Liver (tissue), 3 donors: ENCODE results near the gene TIMM17A.
A peak's percentile ranks its signal among the peaks of the same experiment; 100 is the strongest.

Source experiments
- FOXA2 ChIP-seq: IDR thresholded peaks from 2 replicates; pipeline ENCODE4 v1.6.1; 2016; ENCODE audit warnings: antibody characterized with exemption
- MAX ChIP-seq: IDR thresholded peaks from 2 replicates; pipeline ENCODE4 v1.6.1; 2016; ENCODE audit warnings: antibody characterized with exemption
- RAD21 ChIP-seq, 2 donors: IDR thresholded peaks; 2 replicates each; pipeline ENCODE4 v1.6.1; 2016; ENCODE audit warnings: antibody characterized with exemption in 2 of 2, mild to moderate bottlenecking in 2 of 2
- REST ChIP-seq: IDR thresholded peaks from 2 replicates; pipeline ENCODE4 v1.6.1; 2016; ENCODE audit warnings: antibody characterized with exemption, mild to moderate bottlenecking
- SP1 ChIP-seq: IDR thresholded peaks from 2 replicates; pipeline ENCODE4 v1.6.1; 2018; ENCODE audit warnings: antibody characterized with exemption, mild to moderate bottlenecking
- TAF1 ChIP-seq: conservative IDR thresholded peaks from 2 replicates; pipeline ENCODE4 v1.6.1; 2016; ENCODE audit warnings: antibody characterized with exemption, mild to moderate bottlenecking
- YY1 ChIP-seq: IDR thresholded peaks from 2 replicates; pipeline ENCODE4 v1.6.1; 2016; ENCODE audit warnings: antibody characterized with exemption, mild to moderate bottlenecking
- ZBTB33 ChIP-seq: IDR thresholded peaks from 2 replicates; pipeline ENCODE4 v1.6.1; 2016; ENCODE audit warnings: antibody characterized with exemption
- TF ChIP-seq, protein P1 (sequence below): fragments of 150-350 bp; IDR thresholded peaks from 2 replicates; pipeline ENCODE4 v1.5.1; 2017; ENCODE audit warnings: improper control_type of control experiment, low read depth, low read length; ENCODE audit not compliant: missing input control
- donor health status: healthy.
- donor health status: healthy.

DNA sequence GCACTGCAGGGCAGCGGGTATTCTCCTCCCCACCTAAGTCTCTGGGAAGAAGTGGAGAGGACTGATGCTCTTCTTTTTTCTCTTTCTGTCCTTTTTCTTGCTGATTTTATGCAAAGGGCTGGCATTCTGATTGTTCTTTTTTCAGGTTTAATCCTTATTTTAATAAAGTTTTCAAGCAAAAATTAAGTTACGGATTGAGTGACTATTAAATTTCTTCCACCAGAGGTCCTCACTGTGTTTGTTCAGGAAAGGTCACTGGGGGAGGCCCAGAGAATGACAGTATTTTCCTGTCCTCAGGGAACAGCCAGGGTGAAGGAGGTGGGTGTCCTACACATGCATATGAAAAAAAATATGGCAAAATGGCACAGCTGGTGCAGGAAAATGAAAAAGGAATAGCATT, 50.7 kb downstream of the TIMM17A start:
- TF ChIP-seq RAD21 (IDR thresholded peaks at IDR 0.05) (peak; percentile 67 to 74), MAX (no peak), TAF1 (no peak), ZBTB33 (no peak), FOXA2 (no peak), YY1 (no peak), REST (no peak), SP1 (no peak)
- TF ChIP-seq, protein P1, sequence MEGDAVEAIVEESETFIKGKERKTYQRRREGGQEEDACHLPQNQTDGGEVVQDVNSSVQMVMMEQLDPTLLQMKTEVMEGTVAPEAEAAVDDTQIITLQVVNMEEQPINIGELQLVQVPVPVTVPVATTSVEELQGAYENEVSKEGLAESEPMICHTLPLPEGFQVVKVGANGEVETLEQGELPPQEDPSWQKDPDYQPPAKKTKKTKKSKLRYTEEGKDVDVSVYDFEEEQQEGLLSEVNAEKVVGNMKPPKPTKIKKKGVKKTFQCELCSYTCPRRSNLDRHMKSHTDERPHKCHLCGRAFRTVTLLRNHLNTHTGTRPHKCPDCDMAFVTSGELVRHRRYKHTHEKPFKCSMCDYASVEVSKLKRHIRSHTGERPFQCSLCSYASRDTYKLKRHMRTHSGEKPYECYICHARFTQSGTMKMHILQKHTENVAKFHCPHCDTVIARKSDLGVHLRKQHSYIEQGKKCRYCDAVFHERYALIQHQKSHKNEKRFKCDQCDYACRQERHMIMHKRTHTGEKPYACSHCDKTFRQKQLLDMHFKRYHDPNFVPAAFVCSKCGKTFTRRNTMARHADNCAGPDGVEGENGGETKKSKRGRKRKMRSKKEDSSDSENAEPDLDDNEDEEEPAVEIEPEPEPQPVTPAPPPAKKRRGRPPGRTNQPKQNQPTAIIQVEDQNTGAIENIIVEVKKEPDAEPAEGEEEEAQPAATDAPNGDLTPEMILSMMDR, result peak; percentile 48
